HG02970 (cell line): ENCODE data around the gene CDC20.

Experiments
- ATAC-seq: cut with Tn5 transposase; IDR thresholded peaks from one replicate; pipeline ENCODE4 v1.9.1; 2021; ENCODE audit warnings: mild to moderate bottlenecking, moderate library complexity, moderate number of reproducible peaks; ENCODE audit not compliant: unreplicated experiment, low FRiP score

The CDC20 gene

GRCh38 chr1:43358746-43359693, at the start of gene CDC20:
Gene CDC20 (plus strand): TSS chr1:43358981. CDS start chr1:43359216, 235 bp downstream.
- ATAC-seq = peak; percentile 92

- no peak for ATAC-seq
These were observed 49.3 kb upstream of the CDC20 start for GRCh38 chr1:43309405-43310025.

DNA sequence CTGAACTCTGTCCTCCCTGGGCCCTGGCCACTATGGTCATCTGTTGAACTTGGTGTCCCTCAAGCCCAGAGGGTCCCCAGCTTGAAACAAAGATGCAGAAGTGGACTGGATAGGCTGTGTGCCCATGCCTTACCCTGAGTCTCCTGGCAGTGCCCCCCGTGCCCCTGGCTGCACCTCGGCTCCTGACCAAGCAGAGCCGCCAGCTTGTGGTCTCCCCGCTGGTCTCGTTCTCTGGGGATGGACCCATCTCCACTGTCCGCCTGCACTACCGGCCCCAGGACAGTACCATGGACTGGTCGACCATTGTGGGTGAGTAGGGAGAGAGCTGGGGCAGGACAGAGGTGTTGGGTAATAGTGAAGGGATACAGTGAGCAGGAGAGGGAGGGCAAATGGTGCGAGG, 47.3 kb upstream of the CDC20 start:
- no peak for ATAC-seq

GRCh38 chr1:43312212-43312623, 46.6 kb upstream of the CDC20 start:
- ATAC-seq = no peak

GRCh38 chr1:43312663-43313515, 45.9 kb upstream of the CDC20 start:
- no peak for ATAC-seq

- no peak for ATAC-seq
These were observed 45.0 kb upstream of the CDC20 start for GRCh38 chr1:43313771-43314170.

DNA sequence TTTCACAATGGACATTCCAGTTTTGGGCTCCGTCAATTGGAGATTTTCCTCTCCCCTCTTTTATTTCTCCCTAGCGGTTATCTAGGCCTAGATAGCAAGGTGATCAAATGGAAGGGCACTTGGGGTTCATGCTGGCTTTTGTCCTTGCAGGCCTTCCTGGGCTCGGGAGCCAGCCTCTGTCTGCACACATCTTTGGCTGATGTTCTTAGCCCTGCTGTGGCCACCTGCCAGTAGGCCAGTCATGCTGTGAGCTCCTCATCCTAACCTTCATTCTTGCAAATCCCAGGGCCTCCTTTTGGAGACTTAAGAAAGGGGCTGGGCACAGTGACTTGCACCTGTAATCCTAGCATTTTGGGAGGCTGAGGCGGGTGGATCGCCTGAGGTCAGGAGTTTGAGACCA, 44.5 kb upstream of the CDC20 start:
- ATAC-seq = no peak

DNA sequence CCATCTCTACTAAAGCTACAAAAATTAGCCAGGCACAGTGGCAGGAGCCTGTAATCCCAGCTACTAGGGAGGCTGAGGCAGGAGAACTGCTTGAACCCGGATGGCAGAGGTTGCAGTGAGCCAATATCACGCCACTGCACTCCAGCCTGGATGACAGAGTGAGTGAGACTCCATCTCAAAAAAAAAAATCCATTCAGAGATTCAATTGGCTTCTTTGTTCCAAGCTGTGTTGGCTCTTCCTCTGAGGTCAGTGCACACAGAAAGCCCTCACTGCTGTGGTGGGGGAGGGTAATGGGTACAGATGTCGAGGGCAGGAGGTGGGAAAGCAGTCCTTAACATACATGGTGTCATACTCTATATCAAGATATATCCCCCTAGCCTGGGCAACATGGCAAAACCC, 43.3 kb upstream of the CDC20 start:
- no peak for ATAC-seq

DNA sequence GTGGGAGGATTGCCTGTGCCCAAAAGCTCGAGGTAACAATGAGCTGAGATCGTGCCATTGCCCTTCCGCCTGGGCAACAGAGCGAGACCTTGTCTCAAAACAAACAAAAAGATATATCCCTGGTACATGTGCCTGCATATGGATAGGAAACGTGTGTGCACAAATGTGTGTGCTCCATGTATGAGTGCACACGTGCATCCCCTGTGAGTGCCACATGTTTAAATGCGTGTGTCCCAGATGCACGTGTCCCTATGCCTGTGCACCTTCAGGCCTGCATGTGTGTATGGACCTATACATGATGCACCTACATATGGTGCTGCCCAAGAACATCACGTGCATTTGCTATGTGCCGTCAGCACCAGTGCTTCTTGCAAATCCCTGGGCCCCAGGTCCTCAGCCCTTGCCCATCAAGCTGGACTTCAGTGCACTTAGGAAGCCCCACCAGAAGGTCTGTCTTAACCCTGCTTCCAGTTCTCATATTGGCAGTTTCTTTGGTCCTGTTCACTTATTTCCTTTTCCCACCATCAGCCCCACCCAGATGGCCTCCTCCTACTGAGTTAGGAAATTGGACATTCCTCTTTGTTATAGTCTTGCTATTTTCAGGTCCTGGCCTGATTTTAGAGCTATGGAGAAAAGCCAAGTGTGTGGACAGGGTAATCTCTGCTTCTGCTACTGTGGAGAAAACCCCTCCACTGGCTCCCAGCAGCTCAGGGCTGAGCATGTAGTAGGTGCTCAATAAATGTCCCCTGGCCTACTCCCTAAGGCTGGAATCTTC, 42.6 kb upstream of the CDC20 start:
- no peak for ATAC-seq

- no peak for ATAC-seq
These were observed 41.9 kb upstream of the CDC20 start for GRCh38 chr1:43316738-43317520.

DNA sequence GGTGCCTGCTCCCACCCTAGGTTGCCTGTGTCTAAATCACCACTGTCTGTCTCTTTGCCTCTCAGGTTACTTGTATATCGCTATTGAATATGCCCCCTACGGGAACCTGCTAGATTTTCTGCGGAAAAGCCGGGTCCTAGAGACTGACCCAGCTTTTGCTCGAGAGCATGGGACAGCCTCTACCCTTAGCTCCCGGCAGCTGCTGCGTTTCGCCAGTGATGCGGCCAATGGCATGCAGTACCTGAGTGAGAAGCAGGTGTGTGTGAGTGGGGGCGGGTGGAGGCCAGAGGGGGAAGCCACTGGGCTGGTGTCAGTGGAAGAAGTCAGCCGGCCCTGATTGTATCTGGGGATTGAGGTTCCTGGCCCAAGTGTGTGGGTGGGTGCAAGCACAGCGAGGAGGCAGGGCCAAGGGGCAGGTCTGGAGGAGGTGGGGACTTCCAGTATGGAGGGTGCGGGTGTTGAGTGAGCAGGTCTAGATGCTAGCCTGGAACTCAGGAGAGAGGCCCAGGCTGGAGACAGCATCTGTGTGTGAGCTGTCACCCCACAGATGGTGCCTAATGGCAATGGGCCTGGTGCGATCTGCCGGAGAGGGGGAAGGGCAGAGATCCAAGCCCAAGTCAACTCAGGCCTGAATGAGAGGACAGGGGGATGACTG, 40.8 kb upstream of the CDC20 start:
- no peak for ATAC-seq

GRCh38 chr1:43318831-43319230, 40.0 kb upstream of the CDC20 start:
- no peak for ATAC-seq

DNA sequence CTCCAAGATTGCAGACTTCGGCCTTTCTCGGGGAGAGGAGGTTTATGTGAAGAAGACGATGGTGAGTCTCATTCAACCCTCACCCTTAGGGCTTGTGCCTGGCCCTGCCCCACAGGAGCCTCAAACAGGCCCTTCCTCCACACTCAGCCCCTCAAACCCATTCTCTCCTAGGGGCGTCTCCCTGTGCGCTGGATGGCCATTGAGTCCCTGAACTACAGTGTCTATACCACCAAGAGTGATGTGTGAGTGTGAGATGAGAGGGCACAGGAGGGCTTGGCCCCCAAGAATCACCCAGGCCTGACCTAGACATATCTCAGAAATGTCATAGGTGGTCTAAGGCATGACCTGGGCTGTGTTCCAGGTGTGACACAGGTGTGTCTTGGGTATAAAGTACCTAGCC, 39.5 kb upstream of the CDC20 start:
- no peak for ATAC-seq

DNA sequence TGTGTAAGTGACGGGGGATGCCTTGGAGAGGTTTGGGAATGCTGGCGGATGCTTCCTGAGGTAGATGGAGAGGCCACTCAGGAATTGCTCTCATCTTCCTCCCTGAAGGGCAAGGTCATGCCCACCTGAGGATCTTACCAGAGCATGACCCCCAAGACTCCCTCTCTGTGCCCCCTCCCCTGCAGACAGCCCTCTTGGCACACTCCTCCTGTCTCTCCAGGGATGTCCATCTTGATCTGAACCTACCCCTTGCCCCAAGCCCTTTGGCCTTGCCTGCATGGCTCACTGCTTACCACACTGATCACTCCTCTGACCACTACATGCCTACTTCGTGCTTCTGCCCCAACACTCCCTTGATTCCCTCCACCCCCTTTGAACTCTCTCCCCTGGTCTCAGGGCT, 39.0 kb upstream of the CDC20 start:
- no peak for ATAC-seq

DNA sequence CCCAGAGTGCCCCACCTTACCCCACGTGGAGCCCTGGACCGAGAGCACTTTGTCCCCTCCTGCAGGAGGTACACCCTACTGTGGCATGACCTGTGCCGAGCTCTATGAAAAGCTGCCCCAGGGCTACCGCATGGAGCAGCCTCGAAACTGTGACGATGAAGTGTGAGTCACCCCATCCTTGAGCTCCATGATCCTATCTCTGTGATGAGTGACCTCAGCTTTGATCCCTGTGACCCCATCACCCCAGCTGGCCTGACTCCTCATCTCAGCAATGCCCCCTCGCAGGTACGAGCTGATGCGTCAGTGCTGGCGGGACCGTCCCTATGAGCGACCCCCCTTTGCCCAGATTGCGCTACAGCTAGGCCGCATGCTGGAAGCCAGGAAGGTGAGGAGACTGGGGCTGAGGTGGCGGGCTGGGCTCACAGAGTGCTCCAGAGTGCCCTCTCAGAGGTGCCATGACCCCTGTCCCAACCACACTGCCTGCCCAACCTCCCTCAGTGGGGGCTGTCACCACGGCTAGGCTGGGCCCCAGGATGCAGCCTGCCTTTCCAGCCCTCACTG, 37.4 kb upstream of the CDC20 start:
- ATAC-seq = no peak

GRCh38 chr1:43322506-43322905, 36.3 kb upstream of the CDC20 start:
- no peak for ATAC-seq

- ATAC-seq = no peak
These were observed 34.0 kb upstream of the CDC20 start for GRCh38 chr1:43324810-43325209.

- ATAC-seq = no peak
These were observed 33.4 kb upstream of the CDC20 start for GRCh38 chr1:43325381-43325780.
